ENCODE measurements around the gene WNK4. TPM values are rescaled to one million over a fixed set of nuclear protein-coding genes. Genes with fewer than 3 reads are reported as not detected.

WNK4 gene
- total RNA-seq, 1 donor = 0.45 TPM

- H3K4me3 ChIP-seq (ENCODE audit: low read depth, low read length) = peak overlapping the region; percentile 70
- no peak for DNase-seq (ENCODE audit: low read depth)
- no peak for TF ChIP-seq CTCF (IDR thresholded peaks at IDR 0.05; ENCODE audit: insufficient read depth, low read length)
Measured at GRCh38 chr17:42781639-42782165, 1.3 kb downstream of the WNK4 start.

- TF ChIP-seq CTCF (IDR thresholded peaks at IDR 0.05; ENCODE audit: insufficient read depth, low read length) = no peak
- DNase-seq (ENCODE audit: low read depth) = peak; percentile 33
- peak overlapping the region; percentile 70 for H3K4me3 ChIP-seq (ENCODE audit: low read depth, low read length)
Measured at GRCh38 chr17:42782166-42783061, 2.0 kb downstream of the WNK4 start.

GRCh38 chr17:42783062-42783790 is 2.8 kb downstream of the WNK4 start:
- peak overlapping the region; percentile 70 for H3K4me3 ChIP-seq (ENCODE audit: low read depth, low read length)
- DNase-seq (ENCODE audit: low read depth) = peak; percentile 86
- TF ChIP-seq CTCF (IDR thresholded peaks at IDR 0.05; ENCODE audit: insufficient read depth, low read length) = no peak

GRCh38 chr17:42783791-42784138 is 3.4 kb downstream of the WNK4 start:
- no peak overlapping the region for H3K4me3 ChIP-seq (ENCODE audit: low read depth, low read length)
- TF ChIP-seq CTCF (IDR thresholded peaks at IDR 0.05; ENCODE audit: insufficient read depth, low read length) = no peak
- DNase-seq (ENCODE audit: low read depth) = no peak

- no peak for TF ChIP-seq CTCF (IDR thresholded peaks at IDR 0.05; ENCODE audit: insufficient read depth, low read length)
- H3K4me3 ChIP-seq (ENCODE audit: low read depth, low read length) = no peak overlapping the region
- DNase-seq (ENCODE audit: low read depth) = no peak
Measured at GRCh38 chr17:42784409-42784808, 4.0 kb downstream of the WNK4 start.

GRCh38 chr17:42784811-42785592 is 4.6 kb downstream of the WNK4 start:
- TF ChIP-seq CTCF (IDR thresholded peaks at IDR 0.05; ENCODE audit: insufficient read depth, low read length) = no peak
- H3K4me3 ChIP-seq (ENCODE audit: low read depth, low read length) = no peak overlapping the region
- no peak for DNase-seq (ENCODE audit: low read depth)
